H1 (cell line): ENCODE measurements around the gene SYNJ1. TPM values are rescaled to one million over a fixed set of nuclear protein-coding genes. Genes with fewer than 3 reads are reported as not detected.
A peak's percentile ranks its signal among the peaks of the same experiment; 100 is the strongest.

Source experiments
- CBX8 ChIP-seq: fragments of 300-800, 300-1000 bp; sonication (generic); IDR thresholded peaks from 2 replicates; pipeline ENCODE4 v1.7.1; 2016; ENCODE audit warnings: low read depth, low read length, borderline replicate concordance
- EGR1 ChIP-seq: IDR thresholded peaks from 2 replicates; pipeline ENCODE4 v1.6.1; 2011; ENCODE audit warnings: low read depth, low read length, borderline replicate concordance
- EP300 ChIP-seq, 2 experiments: IDR thresholded peaks; 1 replicate in 1 of 2; 2 replicates in 1 of 2; pipeline ENCODE4 v1.6.1; 2011 to 2012; ENCODE audit warnings: low read depth in 2 of 2, low read length in 2 of 2, mild to moderate bottlenecking in 2 of 2, borderline replicate concordance in 1 of 2, inconsistent platforms in 1 of 2, moderate library complexity in 1 of 2
- FOSL1 ChIP-seq: IDR thresholded peaks from 2 replicates; pipeline ENCODE4 v1.6.1; 2011; ENCODE audit warnings: mild to moderate bottlenecking, low read depth, low read length, moderate library complexity; ENCODE audit not compliant: insufficient read depth
- GABPA ChIP-seq: IDR thresholded peaks from 2 replicates; pipeline ENCODE4 v1.6.1; 2011; ENCODE audit warnings: mild to moderate bottlenecking, low read length, moderate library complexity, borderline replicate concordance; ENCODE audit not compliant: insufficient read depth
- NANOG ChIP-seq: IDR thresholded peaks from 2 replicates; pipeline ENCODE4 v1.6.1; 2011; ENCODE audit warnings: low read length, low read depth, mild to moderate bottlenecking, inconsistent platforms; ENCODE audit not compliant: insufficient read depth, poor library complexity, severe bottlenecking
- TAF1 ChIP-seq: IDR thresholded peaks from 2 replicates; pipeline ENCODE4 v1.6.1; 2011; ENCODE audit warnings: mild to moderate bottlenecking, low read depth, low read length
- TCF12 ChIP-seq: IDR thresholded peaks from 2 replicates; pipeline ENCODE4 v1.6.1; 2011; ENCODE audit warnings: low read depth, mild to moderate bottlenecking, low read length
- polyA plus RNA-seq, 7 experiments: library from polyadenylated mRNA; depleted of rRNA in 3 of 7; stranded (reverse) in 5 of 7; unstranded in 2 of 7; fragments of >200 nt in 5 of 7; fragments of 200-250 nt in 2 of 7; gene quantifications; 1 replicate in 5 of 7; 2 replicates in 1 of 7; 4 replicates in 1 of 7; pipeline versions ENCODE4 v1.2.1 to v1.2.3, GENCODE V29; 2011 to 2013; ENCODE audit warnings: missing spikeins in 2 of 7, mixed read lengths in 2 of 7
- total RNA-seq: library from RNA; stranded (reverse); fragmentation: NEBNext Ultra II Directional; extraction: Animal tissue kit (Norgen Biotek cat#: 25700); gene quantifications from 2 replicates; pipeline ENCODE4 v1.2.1, GENCODE V29; 2021
- TF ChIP-seq, protein P1 (sequence below): IDR thresholded peaks from 2 replicates; pipeline ENCODE4 v1.6.1; 2012; ENCODE audit warnings: inconsistent platforms
- TF ChIP-seq, protein P2 (sequence below): fragments of 300-600 bp; sonication (generic); IDR thresholded peaks from 2 replicates; pipeline ENCODE4 v1.7.1; 2012; ENCODE audit warnings: low read length, moderate library complexity, mild to moderate bottlenecking, inconsistent platforms; ENCODE audit not compliant: insufficient replicate concordance

Gene SYNJ1
- total and polyA plus RNA-seq, 2 of the 8 experiments (the other 6 are each of a cell fraction or from before 2014, with no cell fraction given) = 1.3 to 4.3 TPM

- TF ChIP-seq EP300 (IDR thresholded peaks at IDR 0.05; ENCODE audit: borderline replicate concordance in 1 of 2, low read depth in 2 of 2, low read length in 2 of 2) (peak in 1 of 2 experiments; percentile 86; a peak in 1 of 3 replicates), TCF12 (peak; percentile 96), EGR1 (0 out of 2 replicates have a peak, but pooled peaks have one; percentile 20), FOSL1 (no peak), TAF1 (peak; percentile 53; the same call in 1 of the 2 replicates), NANOG (no peak), CBX8 (no peak), GABPA (no peak)
- TF ChIP-seq, protein P1, sequence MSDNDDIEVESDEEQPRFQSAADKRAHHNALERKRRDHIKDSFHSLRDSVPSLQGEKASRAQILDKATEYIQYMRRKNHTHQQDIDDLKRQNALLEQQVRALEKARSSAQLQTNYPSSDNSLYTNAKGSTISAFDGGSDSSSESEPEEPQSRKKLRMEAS = peak; percentile 86
- TF ChIP-seq, protein P2, sequence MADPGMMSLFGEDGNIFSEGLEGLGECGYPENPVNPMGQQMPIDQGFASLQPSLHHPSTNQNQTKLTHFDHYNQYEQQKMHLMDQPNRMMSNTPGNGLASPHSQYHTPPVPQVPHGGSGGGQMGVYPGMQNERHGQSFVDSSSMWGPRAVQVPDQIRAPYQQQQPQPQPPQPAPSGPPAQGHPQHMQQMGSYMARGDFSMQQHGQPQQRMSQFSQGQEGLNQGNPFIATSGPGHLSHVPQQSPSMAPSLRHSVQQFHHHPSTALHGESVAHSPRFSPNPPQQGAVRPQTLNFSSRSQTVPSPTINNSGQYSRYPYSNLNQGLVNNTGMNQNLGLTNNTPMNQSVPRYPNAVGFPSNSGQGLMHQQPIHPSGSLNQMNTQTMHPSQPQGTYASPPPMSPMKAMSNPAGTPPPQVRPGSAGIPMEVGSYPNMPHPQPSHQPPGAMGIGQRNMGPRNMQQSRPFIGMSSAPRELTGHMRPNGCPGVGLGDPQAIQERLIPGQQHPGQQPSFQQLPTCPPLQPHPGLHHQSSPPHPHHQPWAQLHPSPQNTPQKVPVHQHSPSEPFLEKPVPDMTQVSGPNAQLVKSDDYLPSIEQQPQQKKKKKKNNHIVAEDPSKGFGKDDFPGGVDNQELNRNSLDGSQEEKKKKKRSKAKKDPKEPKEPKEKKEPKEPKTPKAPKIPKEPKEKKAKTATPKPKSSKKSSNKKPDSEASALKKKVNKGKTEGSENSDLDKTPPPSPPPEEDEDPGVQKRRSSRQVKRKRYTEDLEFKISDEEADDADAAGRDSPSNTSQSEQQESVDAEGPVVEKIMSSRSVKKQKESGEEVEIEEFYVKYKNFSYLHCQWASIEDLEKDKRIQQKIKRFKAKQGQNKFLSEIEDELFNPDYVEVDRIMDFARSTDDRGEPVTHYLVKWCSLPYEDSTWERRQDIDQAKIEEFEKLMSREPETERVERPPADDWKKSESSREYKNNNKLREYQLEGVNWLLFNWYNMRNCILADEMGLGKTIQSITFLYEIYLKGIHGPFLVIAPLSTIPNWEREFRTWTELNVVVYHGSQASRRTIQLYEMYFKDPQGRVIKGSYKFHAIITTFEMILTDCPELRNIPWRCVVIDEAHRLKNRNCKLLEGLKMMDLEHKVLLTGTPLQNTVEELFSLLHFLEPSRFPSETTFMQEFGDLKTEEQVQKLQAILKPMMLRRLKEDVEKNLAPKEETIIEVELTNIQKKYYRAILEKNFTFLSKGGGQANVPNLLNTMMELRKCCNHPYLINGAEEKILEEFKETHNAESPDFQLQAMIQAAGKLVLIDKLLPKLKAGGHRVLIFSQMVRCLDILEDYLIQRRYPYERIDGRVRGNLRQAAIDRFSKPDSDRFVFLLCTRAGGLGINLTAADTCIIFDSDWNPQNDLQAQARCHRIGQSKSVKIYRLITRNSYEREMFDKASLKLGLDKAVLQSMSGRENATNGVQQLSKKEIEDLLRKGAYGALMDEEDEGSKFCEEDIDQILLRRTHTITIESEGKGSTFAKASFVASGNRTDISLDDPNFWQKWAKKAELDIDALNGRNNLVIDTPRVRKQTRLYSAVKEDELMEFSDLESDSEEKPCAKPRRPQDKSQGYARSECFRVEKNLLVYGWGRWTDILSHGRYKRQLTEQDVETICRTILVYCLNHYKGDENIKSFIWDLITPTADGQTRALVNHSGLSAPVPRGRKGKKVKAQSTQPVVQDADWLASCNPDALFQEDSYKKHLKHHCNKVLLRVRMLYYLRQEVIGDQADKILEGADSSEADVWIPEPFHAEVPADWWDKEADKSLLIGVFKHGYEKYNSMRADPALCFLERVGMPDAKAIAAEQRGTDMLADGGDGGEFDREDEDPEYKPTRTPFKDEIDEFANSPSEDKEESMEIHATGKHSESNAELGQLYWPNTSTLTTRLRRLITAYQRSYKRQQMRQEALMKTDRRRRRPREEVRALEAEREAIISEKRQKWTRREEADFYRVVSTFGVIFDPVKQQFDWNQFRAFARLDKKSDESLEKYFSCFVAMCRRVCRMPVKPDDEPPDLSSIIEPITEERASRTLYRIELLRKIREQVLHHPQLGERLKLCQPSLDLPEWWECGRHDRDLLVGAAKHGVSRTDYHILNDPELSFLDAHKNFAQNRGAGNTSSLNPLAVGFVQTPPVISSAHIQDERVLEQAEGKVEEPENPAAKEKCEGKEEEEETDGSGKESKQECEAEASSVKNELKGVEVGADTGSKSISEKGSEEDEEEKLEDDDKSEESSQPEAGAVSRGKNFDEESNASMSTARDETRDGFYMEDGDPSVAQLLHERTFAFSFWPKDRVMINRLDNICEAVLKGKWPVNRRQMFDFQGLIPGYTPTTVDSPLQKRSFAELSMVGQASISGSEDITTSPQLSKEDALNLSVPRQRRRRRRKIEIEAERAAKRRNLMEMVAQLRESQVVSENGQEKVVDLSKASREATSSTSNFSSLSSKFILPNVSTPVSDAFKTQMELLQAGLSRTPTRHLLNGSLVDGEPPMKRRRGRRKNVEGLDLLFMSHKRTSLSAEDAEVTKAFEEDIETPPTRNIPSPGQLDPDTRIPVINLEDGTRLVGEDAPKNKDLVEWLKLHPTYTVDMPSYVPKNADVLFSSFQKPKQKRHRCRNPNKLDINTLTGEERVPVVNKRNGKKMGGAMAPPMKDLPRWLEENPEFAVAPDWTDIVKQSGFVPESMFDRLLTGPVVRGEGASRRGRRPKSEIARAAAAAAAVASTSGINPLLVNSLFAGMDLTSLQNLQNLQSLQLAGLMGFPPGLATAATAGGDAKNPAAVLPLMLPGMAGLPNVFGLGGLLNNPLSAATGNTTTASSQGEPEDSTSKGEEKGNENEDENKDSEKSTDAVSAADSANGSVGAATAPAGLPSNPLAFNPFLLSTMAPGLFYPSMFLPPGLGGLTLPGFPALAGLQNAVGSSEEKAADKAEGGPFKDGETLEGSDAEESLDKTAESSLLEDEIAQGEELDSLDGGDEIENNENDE = peak; percentile 40
Measured at GRCh38 chr21:32604464-32604863, 123.3 kb downstream of the SYNJ1 start (continued).
